ENCODE results near the gene SART3.
"Not testable (repeated sequence)": the region's sequence is repeated elsewhere in the genome, so short reads cannot be mapped to it uniquely, and the experiment has no call there.

SART3 gene

GRCh38 chr12:108581311-108582227, 20.6 kb upstream of the SART3 start:
- DNase-seq: no peak

- DNase-seq: no peak
These were observed 19.6 kb upstream of the SART3 start for GRCh38 chr12:108580531-108580930.

DNA sequence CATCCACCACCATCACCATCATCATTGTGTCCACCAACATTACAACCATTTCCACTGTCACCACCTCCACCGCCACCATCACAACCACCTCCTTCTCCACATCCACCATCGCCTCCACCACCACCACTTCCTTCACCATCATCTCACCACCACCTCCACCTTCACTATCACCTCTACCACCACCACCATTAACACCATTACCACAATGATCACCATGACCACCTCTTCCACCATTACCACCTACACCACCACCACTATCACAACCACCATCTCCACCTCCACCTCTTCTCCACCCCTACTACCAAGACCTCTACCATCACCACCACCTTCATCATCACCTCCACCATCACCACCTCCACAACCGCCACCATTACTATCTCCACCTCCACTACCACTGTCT, 17.8 kb upstream of the SART3 start:
- DNase-seq: no peak

DNA sequence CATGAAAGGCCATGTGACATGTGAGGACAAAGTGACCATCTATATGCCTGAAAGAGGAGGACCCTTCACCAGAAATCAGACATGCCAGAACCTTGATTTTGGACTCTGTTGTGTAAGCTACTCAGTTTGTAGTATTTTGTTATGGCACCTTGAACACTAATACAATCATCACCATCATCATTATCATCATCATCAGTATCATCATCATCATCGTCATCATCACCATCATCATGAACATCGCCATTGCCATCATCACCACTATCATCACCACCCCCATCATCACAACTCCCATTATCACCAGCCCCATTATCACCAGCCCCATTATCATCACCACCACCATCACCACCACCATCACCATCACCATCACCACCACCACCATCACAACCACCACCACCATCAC, 17.3 kb upstream of the SART3 start:
- no peak for DNase-seq

DNA sequence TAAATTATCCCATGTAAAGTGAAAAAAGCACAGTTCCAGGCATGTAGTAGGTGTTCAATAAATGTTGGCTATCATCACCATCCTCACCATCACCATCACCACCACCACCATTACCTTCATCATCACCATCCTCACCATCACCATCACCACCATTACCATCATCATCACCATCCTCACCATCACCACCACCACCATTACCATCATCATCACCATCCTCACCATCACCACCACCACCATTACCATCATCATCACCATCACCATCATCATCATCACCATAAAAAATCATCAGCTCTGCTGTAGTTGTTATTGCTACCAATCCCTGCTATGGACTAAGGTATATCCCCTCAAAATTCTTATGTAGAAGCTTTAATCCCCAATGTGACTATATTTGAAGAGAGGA, 16.5 kb upstream of the SART3 start:
- no peak for DNase-seq

GRCh38 chr12:108576660-108577234, 15.8 kb upstream of the SART3 start:
- no peak for DNase-seq

DNA sequence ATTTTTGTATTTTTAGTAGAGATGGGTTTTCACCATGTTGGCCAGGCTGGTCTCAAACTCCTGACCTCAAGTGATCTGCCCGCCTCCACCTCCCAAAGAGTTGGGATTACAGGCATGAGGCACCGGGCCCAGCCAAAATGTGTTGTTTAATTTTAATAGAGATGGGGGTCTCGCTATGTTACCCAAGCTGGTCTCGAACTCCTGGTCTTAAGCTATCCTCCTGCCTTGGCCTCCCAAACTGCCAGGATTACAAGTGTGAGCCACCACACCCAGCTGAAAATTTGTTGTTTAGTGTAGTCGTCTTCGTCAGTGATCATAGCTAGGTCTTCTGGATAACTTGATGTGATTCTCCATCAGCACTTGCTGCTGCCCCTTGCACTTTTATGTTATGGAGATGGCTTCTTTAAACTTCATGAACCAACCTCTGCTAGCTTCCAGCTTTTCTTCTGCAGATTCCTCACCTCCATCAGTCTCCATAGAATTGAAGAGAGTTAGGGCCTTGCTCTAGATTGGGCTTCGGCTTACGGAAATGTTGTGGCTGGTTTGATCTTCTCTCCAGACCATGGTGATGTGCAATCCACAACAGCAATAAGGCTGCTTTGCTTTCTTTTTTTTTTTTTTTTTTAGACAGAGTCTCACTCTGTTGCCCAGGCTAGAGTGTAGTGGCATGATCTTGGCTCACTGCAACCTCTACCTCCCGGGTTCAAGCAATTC, 14.4 kb upstream of the SART3 start:
- no peak for DNase-seq

DNA sequence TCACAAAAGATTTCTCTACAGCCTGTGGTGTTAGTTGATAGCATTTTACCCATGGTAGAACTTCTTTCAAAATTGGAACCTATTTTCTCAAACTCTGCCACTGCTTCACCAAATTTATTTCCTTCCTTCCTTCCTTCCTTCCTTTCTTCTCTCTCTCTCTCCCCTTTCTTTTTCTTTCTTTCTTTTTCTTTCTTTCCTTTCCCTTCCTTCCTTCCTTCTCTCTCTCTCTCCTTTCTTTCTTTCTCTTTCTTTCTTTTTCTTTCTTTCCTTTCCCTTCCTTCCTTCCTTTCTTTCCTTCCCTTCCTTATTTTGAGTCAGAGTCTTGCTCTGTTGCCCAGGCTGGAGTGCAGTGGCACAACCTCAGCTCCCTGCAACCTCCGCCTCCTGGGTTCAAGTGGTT, 13.3 kb upstream of the SART3 start:
- DNase-seq: not testable (repeated sequence)

DNA sequence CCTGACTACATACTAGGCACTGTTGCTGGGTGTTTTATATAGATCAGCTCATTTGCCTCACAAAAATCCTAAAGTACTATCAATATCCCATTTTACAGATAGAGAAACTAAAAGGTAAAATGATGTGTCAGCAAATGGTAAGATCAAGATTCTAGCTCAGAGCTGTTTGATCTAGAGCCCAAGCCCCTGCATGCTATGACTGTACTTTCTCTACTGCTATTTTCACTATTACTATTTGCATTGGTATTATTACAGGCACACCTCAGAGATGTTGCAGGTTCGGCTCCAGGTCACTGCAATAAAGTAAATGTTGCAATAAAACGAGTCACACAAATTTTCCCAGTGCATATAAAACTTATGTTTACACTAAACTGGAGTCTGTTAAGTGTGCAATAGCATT, 12.3 kb upstream of the SART3 start:
- DNase-seq: no peak

- no peak for DNase-seq
These were observed 11.3 kb upstream of the SART3 start for GRCh38 chr12:108572166-108572790.

- DNase-seq: no peak
These were observed 10.7 kb upstream of the SART3 start for GRCh38 chr12:108571609-108572165.

DNA sequence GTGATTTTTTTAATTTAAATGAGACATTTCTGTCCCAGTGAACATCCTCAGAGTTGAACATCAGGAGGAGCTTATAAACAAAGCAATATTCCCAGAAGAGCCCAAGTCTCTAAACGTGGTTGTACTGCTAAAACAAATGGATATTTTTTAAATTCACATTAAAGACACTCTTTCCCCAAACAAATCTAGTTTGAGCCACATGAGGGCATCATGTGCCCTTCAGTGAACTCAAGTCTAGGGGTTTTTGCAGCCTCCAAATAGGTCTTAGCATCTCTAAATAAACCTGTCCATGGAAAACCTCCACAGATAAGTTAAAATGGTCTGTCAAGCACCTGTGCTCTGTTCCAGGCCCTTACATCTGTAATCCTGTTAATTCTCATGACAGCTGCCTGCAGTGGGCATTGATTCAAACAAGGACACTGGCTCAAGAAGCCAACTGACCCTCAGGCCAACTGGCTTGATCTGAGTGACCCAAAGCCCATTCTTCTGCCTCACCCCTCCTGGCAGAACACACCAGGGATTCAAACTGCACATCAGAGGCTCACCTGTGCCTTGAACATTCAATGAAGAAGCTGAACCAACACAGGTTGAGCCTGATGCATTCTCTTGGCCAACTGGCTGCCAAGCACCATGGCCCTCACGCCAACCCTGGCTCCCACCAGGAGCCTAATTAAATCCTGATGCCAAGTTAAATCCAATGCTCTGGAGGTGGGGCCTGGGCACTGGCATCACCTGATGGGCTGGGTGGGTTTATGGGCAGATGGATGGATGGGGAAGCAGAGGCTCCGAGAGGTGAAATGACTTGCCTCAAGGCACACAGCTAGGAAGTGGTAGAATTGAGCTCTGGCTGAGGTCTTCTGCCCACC, 10.0 kb upstream of the SART3 start:
- DNase-seq: no peak

DNA sequence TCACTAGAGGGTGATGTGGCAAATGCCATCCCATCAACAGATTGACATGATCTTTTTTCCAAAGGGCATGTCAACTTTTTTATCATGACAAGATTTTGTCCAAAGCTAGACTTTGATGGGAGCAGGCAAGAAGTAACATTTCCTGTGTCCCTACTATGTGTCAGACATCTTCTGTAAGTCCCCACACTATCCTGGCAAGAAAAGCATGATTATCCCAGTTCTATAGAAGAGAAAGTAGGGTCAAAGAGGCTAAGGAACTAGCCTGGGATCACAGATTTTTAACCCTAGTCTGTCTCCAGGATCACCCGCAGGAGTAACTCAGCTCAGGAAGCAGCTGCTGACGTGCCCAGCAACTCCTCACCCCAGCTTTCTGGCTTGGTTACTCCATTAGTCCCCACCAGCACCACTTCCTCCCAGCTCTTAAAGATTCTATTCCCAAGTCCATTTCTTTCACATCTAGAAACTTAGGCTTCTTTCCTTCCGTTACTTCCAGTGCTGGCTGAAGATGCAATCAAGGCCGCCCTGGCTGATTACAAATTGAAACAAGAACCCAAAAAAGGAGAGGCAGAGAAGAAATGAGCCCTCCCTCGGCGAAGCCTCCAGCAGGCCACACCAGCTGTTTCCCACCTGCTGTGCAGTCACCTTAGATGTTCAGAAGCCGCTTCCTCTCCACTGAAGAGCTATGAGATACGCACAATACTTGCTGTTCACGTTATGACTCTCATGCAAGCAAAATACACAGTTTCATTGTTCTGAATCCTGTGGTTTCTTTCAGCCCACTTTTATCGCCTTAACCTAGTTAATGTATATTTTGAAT, 7.6 kb upstream of the SART3 start:
- no peak for DNase-seq

DNA sequence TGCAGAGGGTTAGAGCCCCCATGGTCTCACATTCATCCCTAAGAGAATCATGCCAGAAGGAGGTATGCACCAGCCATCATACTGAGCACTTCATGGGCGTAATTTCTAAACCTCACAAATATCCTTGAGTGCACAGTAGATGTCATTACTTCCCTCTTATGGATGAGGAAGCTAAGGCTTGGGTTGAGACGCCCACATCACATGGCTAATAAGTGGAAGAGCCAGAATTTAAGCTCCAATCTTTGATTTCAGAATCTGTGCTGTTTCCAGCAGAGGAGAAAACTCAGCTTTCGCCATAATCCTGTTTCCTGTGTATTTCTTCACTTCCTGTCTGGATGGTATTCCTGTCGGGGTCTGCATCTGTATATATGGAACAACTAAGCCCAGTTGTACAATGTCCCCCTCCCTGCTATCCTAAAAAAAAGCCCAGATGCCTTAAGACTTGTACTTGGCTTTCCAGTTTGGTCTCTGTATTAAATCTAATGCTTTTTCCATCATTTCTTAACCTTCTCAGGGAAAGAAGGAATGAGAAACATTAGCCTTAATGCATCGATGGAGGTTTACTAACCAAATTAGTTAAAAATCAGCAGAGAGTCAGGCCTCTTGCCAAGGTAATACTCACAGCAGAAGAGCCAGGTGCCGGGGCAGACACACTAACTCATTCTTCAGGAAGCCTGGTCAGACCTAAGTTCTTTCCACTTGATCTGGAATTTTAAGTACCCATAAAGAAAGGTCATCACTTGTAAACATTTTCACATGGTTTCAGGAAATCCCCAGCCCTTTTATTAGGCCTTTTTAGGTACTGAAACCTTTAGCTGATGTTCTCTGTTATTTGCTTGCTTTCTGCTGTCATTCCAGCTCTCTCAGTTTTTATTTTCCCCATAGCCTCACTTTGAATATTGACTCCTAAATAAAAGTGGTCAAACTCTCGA, 6.7 kb upstream of the SART3 start:
- DNase-seq: no peak

DNA sequence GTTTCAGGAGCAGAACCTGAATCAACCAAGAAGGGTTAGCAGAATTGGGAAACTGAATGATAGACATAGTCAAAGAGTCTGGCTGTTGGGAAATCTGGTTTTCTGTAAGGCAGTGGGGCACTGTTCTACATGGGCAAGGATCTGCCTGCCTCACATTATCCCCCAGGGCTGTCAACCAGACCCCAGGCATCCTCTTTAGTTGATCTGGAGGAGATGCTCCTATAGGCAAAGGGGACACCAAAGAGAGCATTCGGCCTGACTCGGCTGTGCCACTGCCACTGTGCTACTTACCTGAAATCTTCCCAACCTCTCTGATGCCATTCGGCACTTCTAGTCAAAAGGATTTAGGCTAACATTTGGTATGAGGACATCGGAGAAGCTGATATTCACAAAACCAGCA, 5.5 kb upstream of the SART3 start:
- DNase-seq: no peak

DNA sequence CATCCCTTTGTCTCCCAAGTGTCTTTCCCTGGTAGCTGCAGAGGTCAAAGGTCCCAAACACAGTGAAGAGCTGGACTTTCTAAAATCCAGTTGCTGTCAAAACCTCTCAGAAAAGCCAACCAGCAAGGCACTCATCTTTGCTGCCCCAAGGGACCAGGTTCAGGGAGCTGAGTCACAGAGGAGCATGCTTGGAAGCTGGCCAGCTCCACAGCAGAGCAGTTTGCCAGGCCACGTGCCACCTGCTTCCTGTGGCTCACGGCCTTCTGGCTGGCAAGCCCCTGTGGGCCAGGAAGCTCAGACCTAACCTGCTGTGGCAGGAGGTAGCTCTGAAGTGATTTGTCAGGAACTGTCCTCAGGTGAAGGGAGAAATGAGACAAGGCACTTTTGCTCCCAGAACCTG, 5.0 kb upstream of the SART3 start:
- peak; percentile 84 for DNase-seq

DNA sequence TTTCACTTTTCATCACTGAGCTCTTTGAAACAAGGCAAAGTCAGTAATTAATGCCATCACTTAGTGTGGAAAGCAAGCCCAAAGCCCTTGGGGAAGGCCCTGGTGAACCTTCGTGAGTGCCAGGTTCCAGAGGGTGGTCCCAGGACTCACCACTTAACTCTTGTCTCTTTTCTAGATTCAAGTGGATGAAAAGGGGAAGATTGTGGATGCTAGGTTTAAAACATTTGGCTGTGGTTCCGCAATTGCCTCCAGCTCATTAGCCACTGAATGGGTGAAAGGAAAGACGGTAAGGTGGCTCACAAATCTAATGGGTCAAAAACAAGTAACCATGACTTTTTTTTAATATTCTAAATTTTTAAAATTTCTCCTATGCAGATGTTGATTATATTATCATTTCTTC, 4.2 kb upstream of the SART3 start:
- no peak for DNase-seq

- no peak for DNase-seq
These were observed 3.8 kb upstream of the SART3 start for GRCh38 chr12:108564724-108565123.

DNA sequence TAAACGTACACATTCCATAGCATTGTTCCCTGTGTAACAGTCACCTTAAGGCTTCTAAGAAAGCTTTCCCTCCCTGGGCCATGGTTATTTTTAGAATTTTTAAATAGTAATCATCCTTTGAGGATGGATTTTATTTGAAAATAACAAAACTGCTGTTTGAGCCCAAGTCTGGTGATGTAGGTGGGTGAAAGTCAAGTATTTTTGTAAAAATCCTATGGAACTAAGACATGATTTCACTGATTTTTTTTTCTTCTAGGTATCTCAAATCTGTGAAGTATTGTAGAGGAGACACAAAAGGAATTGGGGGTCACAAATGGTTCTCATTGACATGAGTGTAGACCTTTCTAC, 2.8 kb upstream of the SART3 start:
- DNase-seq: no peak

- DNase-seq: peak; percentile 39
These were observed 2.3 kb upstream of the SART3 start for GRCh38 chr12:108563136-108563803.
